ENCODE measurements around the gene REC8.

- TF ChIP-seq CTCF (IDR thresholded peaks at IDR 0.05; ENCODE audit: insufficient read depth, low read length) (no peak), POLR2AphosphoS5 (IDR thresholded peaks at IDR 0.05; ENCODE audit: low read depth) (no peak), REST (IDR thresholded peaks at IDR 0.05; ENCODE audit: insufficient replicate concordance, low read depth) (no peak)
Measured at GRCh38 chr14:24189460-24189859, 17.6 kb downstream of the REC8 start.

Measured in HL-60 (cell line).